HepG2 (cell line): Measurements from ENCODE around the gene ZBTB17. TPM values are rescaled to one million over a fixed set of nuclear protein-coding genes. Genes with fewer than 3 reads are reported as not detected.

Experiments
- ATAC-seq: fragments of 200-7000 bp; cut with Tn5 transposase; 3 replicates; pipeline ENCODE4 v1.9.1; 2020; ENCODE audit warnings: mild to moderate bottlenecking, moderate library complexity
- BruUV-seq: library from RNA; stranded (reverse); fragments of 400-500 nt; replicated peaks from 2 replicates; lab custom pipeline; 2021; lab: Mats Ljungman, UMichigan
- CTCF ChIA-PET: fragments of 300-600 bp; formaldehyde crosslinking; extraction: SDS; loops from one replicate; lab custom pipeline; 2021; ENCODE audit warnings: low total read pairs, inconsistent platforms, low intra/inter-chr PET ratio; lab: Yijun Ruan, JAX
- POLR2A ChIA-PET: fragments of 350-600 bp; sonication (Branson Sonifier 250); formaldehyde crosslinking; loops from one replicate; lab custom pipeline; 2020; ENCODE audit warnings: antibody characterized with exemption, inconsistent platforms; lab: Yijun Ruan, JAX
- DNase-seq: peaks from one replicate; pipeline ENCODE4 v3.0.0-alpha.2; 2015; ENCODE audit warnings: low spot score
- FAIRE-seq: peaks from 3 replicates; lab custom pipeline; 2011; peaks lifted over from hg19 to GRCh38; lab: Jason Lieb, UNC
- H2AFZ ChIP-seq: one replicate; pipeline ENCODE4 v1.6.1; 2011; ENCODE audit warnings: low read length, inconsistent platforms
- H3K27ac ChIP-seq: fragments of 300-600 bp; 3 replicates; pipeline ENCODE4 v1.8.0; 2011; ENCODE audit warnings: mixed run types, mild to moderate bottlenecking, mixed read lengths, low read length, inconsistent platforms; ENCODE audit not compliant: insufficient read depth; ENCODE audit errors: extremely low read length
- H3K27me3 ChIP-seq, 2 experiments: fragments of 200-600 bp in 1 of 2; 2 replicates in 1 of 2; 3 replicates in 1 of 2; pipeline versions ENCODE4 v1.6.0 to v1.8.0; 2011; ENCODE audit warnings: low read length in 2 of 2, mild to moderate bottlenecking in 2 of 2, moderate library complexity in 2 of 2, inconsistent platforms in 1 of 2; ENCODE audit not compliant: insufficient read depth in 2 of 2, control insufficient read depth in 1 of 2
- H3K36me3 ChIP-seq, 2 experiments: fragments of 200-600 bp in 1 of 2; replicated peaks in 1 of 2; 2 replicates in 1 of 2; 3 replicates in 1 of 2; pipeline versions ENCODE4 v1.5.1 to v1.8.0; 2011; ENCODE audit warnings: low read length in 2 of 2, inconsistent platforms in 1 of 2; ENCODE audit not compliant: insufficient read depth in 2 of 2, control insufficient read depth in 1 of 2
- H3K4me1 ChIP-seq: 2 replicates; pipeline ENCODE4 v1.5.1; 2012; ENCODE audit warnings: low read length, inconsistent platforms; ENCODE audit not compliant: insufficient read depth
- H3K4me2 ChIP-seq: 2 replicates; pipeline ENCODE4 v1.6.0; 2011; ENCODE audit warnings: low read depth, low read length, inconsistent platforms
- H3K4me3 ChIP-seq, 3 experiments: fragments of 200-600 bp in 1 of 3; sonication (generic), shearing (Covaris generic) in 1 of 3; replicated peaks in 1 of 3; 2 replicates each; pipeline ENCODE4 v1.5.1; 2011 to 2016; ENCODE audit warnings: low read length in 3 of 3, inconsistent platforms in 2 of 3, low read depth in 2 of 3, mild to moderate bottlenecking in 2 of 3, control low read depth in 1 of 3, mixed read lengths in 1 of 3; ENCODE audit not compliant: insufficient read depth in 1 of 3
- H3K79me2 ChIP-seq: one replicate; pipeline ENCODE4 v1.6.1; 2011; ENCODE audit warnings: low read length, inconsistent platforms; ENCODE audit not compliant: insufficient read depth
- H3K9ac ChIP-seq: 2 replicates; pipeline ENCODE4 v1.6.0; 2011; ENCODE audit warnings: mild to moderate bottlenecking, low read depth, low read length, inconsistent platforms; ENCODE audit not compliant: insufficient read depth
- H3K9me3 ChIP-seq: 2 replicates; pipeline ENCODE4 v1.5.1; 2012; ENCODE audit warnings: mild to moderate bottlenecking, low read length
- H4K20me1 ChIP-seq: 2 replicates; pipeline ENCODE4 v1.6.0; 2011; ENCODE audit warnings: inconsistent platforms, mild to moderate bottlenecking, low read length, moderate library complexity; ENCODE audit not compliant: insufficient read depth
- ATF3 ChIP-seq: sonication (generic); formaldehyde crosslinking; IDR thresholded peaks from 2 replicates; pipeline ENCODE4 v1.4.0; 2020; ENCODE audit warnings: missing genetic modification reagents
- CREBL2 ChIP-seq: sonication (generic); formaldehyde crosslinking; IDR thresholded peaks from 2 replicates; pipeline ENCODE4 v1.8.1; 2023; ENCODE audit warnings: missing genetic modification reagents, mild to moderate bottlenecking, borderline replicate concordance
- HNF4A ChIP-seq: sonication (generic); formaldehyde crosslinking; IDR thresholded peaks from 2 replicates; pipeline ENCODE4 v1.4.0; 2020; ENCODE audit warnings: missing genetic modification reagents
- KDM1A ChIP-seq: IDR thresholded peaks from 2 replicates; pipeline ENCODE4 v1.6.1; 2016; ENCODE audit warnings: missing compliant biosample characterization
- LCORL ChIP-seq, 2 experiments: fragments of 450-650 bp in 1 of 2; sonication (generic) in 1 of 2; formaldehyde crosslinking in 1 of 2; IDR thresholded peaks; 2 replicates each; pipeline versions ENCODE4 v1.5.0 to v1.6.1; 2017 to 2020; ENCODE audit warnings: antibody characterized with exemption in 1 of 2, missing genetic modification reagents in 1 of 2
- ZBTB2 ChIP-seq: sonication (generic); formaldehyde crosslinking; IDR thresholded peaks from 2 replicates; pipeline ENCODE4 v1.8.0; 2022; ENCODE audit warnings: low read depth, missing genetic modification reagents
- ZC3H13 ChIP-seq: sonication (generic); formaldehyde crosslinking; IDR thresholded peaks from 2 replicates; pipeline ENCODE4 v1.8.1; 2023; ENCODE audit warnings: mild to moderate bottlenecking, missing genetic modification reagents, moderate library complexity
- ZNF30 ChIP-seq: sonication (generic); formaldehyde crosslinking; IDR thresholded peaks from 2 replicates; pipeline ENCODE4 v1.5.0; 2020; ENCODE audit warnings: mild to moderate bottlenecking, missing genetic modification reagents
- WGBS: methylation state at CpG from one replicate; pipeline ENCODE4 v1.1.6; 2017; ENCODE audit warnings: low lambda C conversion rate; 5-methylcytosine and 5-hydroxymethylcytosine counted together
- in situ Hi-C: cut with HindIII; loops from 2 replicates; pipeline ENCODE4 v1.10.0; 2017; ENCODE audit warnings: low pct_unique_long_range_greater_than_20kb; ENCODE audit not compliant: extremely low pct_ligation_motif_present
- intact Hi-C: fragments of 100-400 bp; cut with micrococcal nuclease; formaldehyde crosslinking; loops from one replicate; pipeline ENCODE4 v1.10.0; 2022; ENCODE audit not compliant: unreplicated experiment
- polyA plus RNA-seq, 8 experiments: library from polyadenylated mRNA; depleted of rRNA in 3 of 8; stranded (reverse) in 7 of 8; unstranded in 1 of 8; fragments of >200 nt; fragmentation: Illumina TruSeq in 4 of 8; extraction: Trizol in 4 of 8; gene quantifications; 2 replicates each; pipeline versions ENCODE4 v1.2.1 to v1.2.3, GENCODE V29; 2011 to 2016; ENCODE audit warnings: low read depth in 4 of 8, missing spikeins in 1 of 8, mixed read lengths in 1 of 8; ENCODE audit not compliant: insufficient read depth in 1 of 8
- total RNA-seq, 5 experiments: library from RNA; depleted of rRNA; stranded (reverse); fragments of >200 nt; fragmentation: Illumina TruSeq; extraction: Trizol; gene quantifications; 2 replicates each; pipeline ENCODE4 v1.2.3, GENCODE V29; 2016; ENCODE audit warnings: low read depth in 1 of 5

The ZBTB17 gene
- total and polyA plus RNA-seq, 2 of the 13 experiments (the other 11 are each of a cell fraction or from before 2014, with no cell fraction given), result 16.7 to 17.0 TPM

- no TSS peak for BruUV-seq
- H3K9me3 ChIP-seq, result no peaks in the 10 kb centered on the region
- ChIA-PET CTCF (no interaction called here), POLR2A (no interaction called here)
- H3K4me1 ChIP-seq, result peaks cover 67% of the 10 kb centered on the region
- no peaks in the 10 kb centered on the region for H3K79me2 ChIP-seq
- H3K9ac ChIP-seq, result no peak overlapping the region
- peaks cover 0 to 11% of the 10 kb centered on the region in 2 experiments; a peak in 4 of 5 replicates for H3K36me3 ChIP-seq
- no peak overlapping the region for H3K4me3 ChIP-seq
- in situ Hi-C loops, result loop anchor here (5.0 kb wide), 1 partner anchor 36 kb away; no protein-coding TSS in a partner anchor
- no peak for DNase-seq
- ATAC-seq, result no peak
- peaks cover 20% of the 10 kb centered on the region; the same call in 1 of the 2 replicates for H4K20me1 ChIP-seq
- peaks cover 2 to 25% of the 10 kb centered on the region in 2 experiments; a peak in 3 of 5 replicates for H3K27me3 ChIP-seq
- TF ChIP-seq HNF4A (CRISPR knock-in tag), result no peak
- no peak for TF ChIP-seq LCORL (IDR thresholded peaks at IDR 0.05)
- TF ChIP-seq LCORL (CRISPR knock-in tag; IDR thresholded peaks at IDR 0.05), result no peak
- no peak for TF ChIP-seq CREBL2
- no peak for TF ChIP-seq ZNF30 (CRISPR knock-in tag)
- no peak for TF ChIP-seq KDM1A (CRISPR knock-in tag)
- no peak for TF ChIP-seq ATF3 (CRISPR knock-in tag)
- WGBS, result 91% methylated on average over 3 of the region's 3 CpGs
- no peak for FAIRE-seq
- no peak overlapping the region for H2AFZ ChIP-seq
- intact Hi-C loops, result no loop called here
- H3K27ac ChIP-seq, result no peak overlapping the region
- H3K4me2 ChIP-seq, result no peak overlapping the region
Observed at GRCh38 chr1:16010837-16011236, 34.9 kb upstream of the ZBTB17 start.

- no peak for FAIRE-seq
- Histone ChIP-seq H3K4me2 (no peak overlapping the region), H3K4me1 (peaks cover 67% of the 10 kb centered on the region), H3K36me3 (peaks cover 0 to 18% of the 10 kb centered on the region in 2 experiments), H3K27ac (no peak overlapping the region), H4K20me1 (peaks cover 20% of the 10 kb centered on the region; the same call in 1 of the 2 replicates), H3K9me3 (no peaks in the 10 kb centered on the region), H3K4me3 (no peak overlapping the region), H3K79me2 (peaks cover 9% of the 10 kb centered on the region), H2AFZ (no peak overlapping the region), H3K9ac (no peak overlapping the region), H3K27me3 (peaks cover 0 to 13% of the 10 kb centered on the region in 2 experiments; a peak in 2 of 5 replicates)
- in situ Hi-C loops (loop anchor here (5.0 kb wide), 1 partner anchor 38 kb away; no protein-coding TSS in a partner anchor), intact Hi-C loops (loop anchor here (1.0 to 2.0 kb wide), 2 partner anchors 23 to 47 kb away; no protein-coding TSS in a partner anchor)
- ChIA-PET CTCF (interaction anchor here (1.3 to 2.7 kb wide), 3 partner anchors 23 to 46 kb away, joined by 4 to 35 read pairs (median 16); no protein-coding TSS in a partner anchor), POLR2A (no interaction called here)
- BruUV-seq, result no TSS peak
- no peak for ATAC-seq
- DNase-seq, result no peak
- 87% methylated on average over 11 of the region's 11 CpGs for WGBS
- no peak for TF ChIP-seq ZBTB2
- TF ChIP-seq ZC3H13 (CRISPR knock-in tag), result peak; percentile 76; the same call in 1 of the 2 replicates
Observed at GRCh38 chr1:16009678-16010077, 33.8 kb upstream of the ZBTB17 start.
